HepG2 (cell line): ENCODE data around the gene KDM8. TPM values are rescaled to one million over a fixed set of nuclear protein-coding genes. Genes with fewer than 3 reads are reported as not detected.

Source experiments
- ATF6 ChIP-seq: sonication (generic); formaldehyde crosslinking; conservative IDR thresholded peaks from 2 replicates; pipeline ENCODE4 v1.4.0; 2020; ENCODE audit warnings: missing genetic modification reagents
- FOXP1 ChIP-seq, 2 experiments: fragments of 450-650 bp in 1 of 2; IDR thresholded peaks; 2 replicates each; pipeline ENCODE4 v1.6.1; 2017 to 2018; ENCODE audit warnings: antibody characterized with exemption in 1 of 2
- HNF1B ChIP-seq: sonication (generic); formaldehyde crosslinking; IDR thresholded peaks from 2 replicates; pipeline ENCODE4 v1.5.1; 2020; ENCODE audit warnings: mild to moderate bottlenecking, moderate library complexity, missing genetic modification reagents
- MED1 ChIP-seq: sonication (generic); formaldehyde crosslinking; IDR thresholded peaks from 2 replicates; pipeline ENCODE4 v1.4.0; 2020; ENCODE audit warnings: missing genetic modification reagents
- MLLT10 ChIP-seq: sonication (generic); formaldehyde crosslinking; IDR thresholded peaks from 2 replicates; pipeline ENCODE4 v1.4.0; 2020; ENCODE audit warnings: missing genetic modification reagents
- MTERF4 ChIP-seq: sonication (generic); formaldehyde crosslinking; IDR thresholded peaks from 2 replicates; pipeline ENCODE4 v1.8.0; 2023; ENCODE audit warnings: mild to moderate bottlenecking, missing genetic modification reagents
- REXO4 ChIP-seq: sonication (generic); formaldehyde crosslinking; IDR thresholded peaks from 2 replicates; pipeline ENCODE4 v1.8.0; 2022; ENCODE audit warnings: missing genetic modification reagents, mild to moderate bottlenecking, borderline replicate concordance
- SALL2 ChIP-seq: sonication (generic); formaldehyde crosslinking; IDR thresholded peaks from 2 replicates; pipeline ENCODE4 v1.8.1; 2023; ENCODE audit warnings: mild to moderate bottlenecking, missing genetic modification reagents, inconsistent platforms
- SMYD3 ChIP-seq: sonication (generic); formaldehyde crosslinking; IDR thresholded peaks from 2 replicates; pipeline ENCODE4 v1.8.1; 2023; ENCODE audit warnings: mild to moderate bottlenecking, missing genetic modification reagents
- SRF ChIP-seq: IDR thresholded peaks from 2 replicates; pipeline ENCODE4 v1.6.1; 2011; ENCODE audit warnings: mild to moderate bottlenecking, low read depth, low read length, moderate library complexity
- SSRP1 ChIP-seq: IDR thresholded peaks from 2 replicates; pipeline ENCODE4 v1.6.1; 2016; ENCODE audit warnings: control low read depth
- STAG1 ChIP-seq: sonication (generic); formaldehyde crosslinking; IDR thresholded peaks from 2 replicates; pipeline ENCODE4 v1.4.0; 2020; ENCODE audit warnings: missing genetic modification reagents
- TARDBP ChIP-seq: sonication (generic); formaldehyde crosslinking; IDR thresholded peaks from 2 replicates; pipeline ENCODE4 v1.8.0; 2022; ENCODE audit warnings: mild to moderate bottlenecking, missing genetic modification reagents
- TFE3 ChIP-seq: IDR thresholded peaks from 2 replicates; pipeline ENCODE4 v1.6.1; 2016
- ZNF12 ChIP-seq: sonication (generic); formaldehyde crosslinking; IDR thresholded peaks from 2 replicates; pipeline ENCODE4 v1.5.0; 2020; ENCODE audit warnings: missing genetic modification reagents
- ZNF34 ChIP-seq: sonication (generic); formaldehyde crosslinking; IDR thresholded peaks from 2 replicates; pipeline ENCODE4 v1.4.0; 2020; ENCODE audit warnings: mild to moderate bottlenecking, missing genetic modification reagents, borderline replicate concordance
- ZNF414 ChIP-seq: sonication (generic); formaldehyde crosslinking; IDR thresholded peaks from 2 replicates; pipeline ENCODE4 v1.5.0; 2020; ENCODE audit warnings: missing genetic modification reagents
- ZNF580 ChIP-seq: IDR thresholded peaks from 2 replicates; pipeline ENCODE4 v1.6.1; 2016; ENCODE audit warnings: low read depth, borderline replicate concordance
- ZNF761 ChIP-seq: sonication (generic); formaldehyde crosslinking; conservative IDR thresholded peaks from 2 replicates; pipeline ENCODE4 v1.4.0; 2020; ENCODE audit warnings: mild to moderate bottlenecking, missing genetic modification reagents
- ZNF776 ChIP-seq: sonication (generic); formaldehyde crosslinking; IDR thresholded peaks from 2 replicates; pipeline ENCODE4 v1.4.0; 2020; ENCODE audit warnings: mild to moderate bottlenecking, missing genetic modification reagents
- ZNF780A ChIP-seq: sonication (generic); formaldehyde crosslinking; IDR thresholded peaks from 2 replicates; pipeline ENCODE4 v1.8.0; 2022; ENCODE audit warnings: mild to moderate bottlenecking, missing genetic modification reagents, moderate library complexity
- polyA plus RNA-seq, 8 experiments: library from polyadenylated mRNA; depleted of rRNA in 3 of 8; stranded (reverse) in 7 of 8; unstranded in 1 of 8; fragments of >200 nt; fragmentation: Illumina TruSeq in 4 of 8; extraction: Trizol in 4 of 8; gene quantifications; 2 replicates each; pipeline versions ENCODE4 v1.2.1 to v1.2.3, GENCODE V29; 2011 to 2016; ENCODE audit warnings: low read depth in 4 of 8, missing spikeins in 1 of 8, mixed read lengths in 1 of 8; ENCODE audit not compliant: insufficient read depth in 1 of 8
- total RNA-seq, 5 experiments: library from RNA; depleted of rRNA; stranded (reverse); fragments of >200 nt; fragmentation: Illumina TruSeq; extraction: Trizol; gene quantifications; 2 replicates each; pipeline ENCODE4 v1.2.3, GENCODE V29; 2016; ENCODE audit warnings: low read depth in 1 of 5

KDM8 gene
- total and polyA plus RNA-seq, 2 of the 13 experiments (the other 11 are each of a cell fraction or from before 2014, with no cell fraction given) = 3.3 to 8.6 TPM

GRCh38 chr16:27268376-27269299, 65.3 kb downstream of the KDM8 start, which contains the start of gene NSMCE1 (continued):
- peak; percentile 77; the same call in 1 of the 2 replicates for TF ChIP-seq HNF1B (CRISPR knock-in tag)
- TF ChIP-seq MLLT10 = 0 out of 2 replicates have a peak, but pooled peaks have one; percentile 73
- 0 out of 2 replicates have a peak, but pooled peaks have one; percentile 34 for TF ChIP-seq TFE3 (CRISPR knock-in tag)
- peak; percentile 76; the same call in 1 of the 2 replicates for TF ChIP-seq TARDBP (CRISPR knock-in tag)
- no peak for TF ChIP-seq ATF6 (CRISPR knock-in tag)
- no peak for TF ChIP-seq SSRP1 (CRISPR knock-in tag)
- TF ChIP-seq REXO4 (CRISPR knock-in tag) = 0 out of 2 replicates have a peak, but pooled peaks have one; percentile 73
- no peak for TF ChIP-seq SRF
- TF ChIP-seq SMYD3 = no peak
- no peak for TF ChIP-seq STAG1
- 0 out of 2 replicates have a peak, but pooled peaks have one; percentile 20 for TF ChIP-seq ZNF580 (CRISPR knock-in tag)
- TF ChIP-seq FOXP1 (IDR thresholded peaks at IDR 0.05) = no peak
- TF ChIP-seq FOXP1 (CRISPR knock-in tag; IDR thresholded peaks at IDR 0.05) = no peak
- TF ChIP-seq MED1 (CRISPR knock-in tag) = peak; percentile 69; the same call in 1 of the 2 replicates
- peak; percentile 78 for TF ChIP-seq ZNF414 (CRISPR knock-in tag)
- 0 out of 2 replicates have a peak, but pooled peaks have one; percentile 49 for TF ChIP-seq ZNF12 (CRISPR knock-in tag)
- peak; percentile 60 for TF ChIP-seq MTERF4 (CRISPR knock-in tag)
- TF ChIP-seq SALL2 (CRISPR knock-in tag) = peak; percentile 83; the same call in 1 of the 2 replicates
- peak; percentile 53; the same call in 1 of the 2 replicates for TF ChIP-seq ZNF776 (CRISPR knock-in tag)
- 0 out of 2 replicates have a peak, but pooled peaks have one; percentile 19 for TF ChIP-seq ZNF761 (CRISPR knock-in tag)
- 0 out of 2 replicates have a peak, but pooled peaks have one; percentile 22 for TF ChIP-seq ZNF780A (CRISPR knock-in tag)
- no peak for TF ChIP-seq ZNF34 (CRISPR knock-in tag)
